Measurements from ENCODE around the gene DHRS13.

The DHRS13 gene

DNA sequence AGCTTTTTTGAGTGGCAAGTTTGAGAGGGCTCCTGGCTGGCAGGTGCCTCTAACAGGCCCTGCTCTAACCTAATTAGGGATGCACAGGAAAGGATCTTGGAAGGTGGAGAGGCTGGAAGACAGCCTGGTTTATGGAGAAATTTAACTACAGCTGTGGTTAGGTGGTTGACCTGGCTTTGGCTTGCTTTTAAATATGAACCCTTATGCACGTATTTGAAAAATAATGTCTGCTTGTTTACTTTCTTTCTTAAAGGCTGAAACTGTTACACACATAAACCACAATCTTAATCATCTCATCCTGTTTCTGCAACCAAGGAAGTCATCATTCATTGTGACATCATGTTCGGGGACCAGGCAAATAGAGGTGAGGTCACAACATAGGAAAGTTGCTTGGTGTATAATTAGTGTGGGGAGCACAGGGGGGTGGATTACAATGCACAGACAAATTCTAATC lies 23.1 kb upstream of the DHRS13 start:
- no peak overlapping the region for H3K4me3 ChIP-seq (ENCODE audit: low read depth, low read length)
- TF ChIP-seq, protein P1, sequence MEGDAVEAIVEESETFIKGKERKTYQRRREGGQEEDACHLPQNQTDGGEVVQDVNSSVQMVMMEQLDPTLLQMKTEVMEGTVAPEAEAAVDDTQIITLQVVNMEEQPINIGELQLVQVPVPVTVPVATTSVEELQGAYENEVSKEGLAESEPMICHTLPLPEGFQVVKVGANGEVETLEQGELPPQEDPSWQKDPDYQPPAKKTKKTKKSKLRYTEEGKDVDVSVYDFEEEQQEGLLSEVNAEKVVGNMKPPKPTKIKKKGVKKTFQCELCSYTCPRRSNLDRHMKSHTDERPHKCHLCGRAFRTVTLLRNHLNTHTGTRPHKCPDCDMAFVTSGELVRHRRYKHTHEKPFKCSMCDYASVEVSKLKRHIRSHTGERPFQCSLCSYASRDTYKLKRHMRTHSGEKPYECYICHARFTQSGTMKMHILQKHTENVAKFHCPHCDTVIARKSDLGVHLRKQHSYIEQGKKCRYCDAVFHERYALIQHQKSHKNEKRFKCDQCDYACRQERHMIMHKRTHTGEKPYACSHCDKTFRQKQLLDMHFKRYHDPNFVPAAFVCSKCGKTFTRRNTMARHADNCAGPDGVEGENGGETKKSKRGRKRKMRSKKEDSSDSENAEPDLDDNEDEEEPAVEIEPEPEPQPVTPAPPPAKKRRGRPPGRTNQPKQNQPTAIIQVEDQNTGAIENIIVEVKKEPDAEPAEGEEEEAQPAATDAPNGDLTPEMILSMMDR (conservative IDR thresholded peaks at IDR 0.05; ENCODE audit: low read depth, low read length) = no peak
- peak; percentile 87 for DNase-seq (ENCODE audit: low read depth)

DNA sequence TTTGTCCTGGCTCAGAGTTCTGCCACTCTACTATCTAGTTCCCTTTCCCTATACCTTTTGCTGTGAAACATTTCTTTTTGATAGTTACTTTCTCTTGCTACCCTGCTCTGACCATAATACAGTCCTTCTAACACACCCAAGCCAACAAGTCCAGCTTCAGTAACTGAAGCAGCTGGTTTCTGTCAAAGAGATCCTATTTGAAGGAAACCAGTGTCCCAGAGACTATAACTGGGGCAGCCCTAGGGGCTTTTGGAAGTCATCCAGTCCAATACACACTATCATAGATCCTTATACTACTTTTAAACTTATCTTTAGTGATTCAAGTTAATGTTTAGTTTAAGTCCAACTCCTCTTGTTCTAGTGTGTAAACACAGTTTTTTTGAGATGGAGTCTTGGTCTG lies 17.3 kb upstream of the DHRS13 start:
- DNase-seq (ENCODE audit: low read depth) = no peak
- TF ChIP-seq, protein P1 (conservative IDR thresholded peaks at IDR 0.05; ENCODE audit: low read depth, low read length) = no peak
- H3K4me3 ChIP-seq (ENCODE audit: low read depth, low read length) = no peak overlapping the region

DNA sequence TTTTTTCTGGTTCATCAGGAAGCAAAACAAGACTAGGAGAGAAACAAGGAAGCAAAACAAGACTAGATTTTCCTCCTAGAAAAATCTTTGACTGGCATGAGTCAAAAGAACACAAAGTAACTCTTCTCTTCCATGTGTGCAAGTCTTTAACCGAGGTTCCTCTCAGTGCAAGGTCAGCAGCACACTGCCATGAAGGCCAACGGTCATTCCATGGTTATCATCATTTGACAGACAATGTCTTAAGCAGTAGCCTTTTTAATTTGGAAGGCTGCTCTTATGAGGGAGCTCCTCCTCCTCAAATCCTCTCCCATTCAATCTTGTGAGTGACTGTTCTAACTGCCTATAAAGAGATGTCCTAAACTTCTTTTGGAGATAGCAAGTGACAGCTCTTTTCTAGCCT lies 15.4 kb upstream of the DHRS13 start:
- TF ChIP-seq, protein P1 (conservative IDR thresholded peaks at IDR 0.05; ENCODE audit: low read depth, low read length) = no peak
- DNase-seq (ENCODE audit: low read depth) = no peak

DNA sequence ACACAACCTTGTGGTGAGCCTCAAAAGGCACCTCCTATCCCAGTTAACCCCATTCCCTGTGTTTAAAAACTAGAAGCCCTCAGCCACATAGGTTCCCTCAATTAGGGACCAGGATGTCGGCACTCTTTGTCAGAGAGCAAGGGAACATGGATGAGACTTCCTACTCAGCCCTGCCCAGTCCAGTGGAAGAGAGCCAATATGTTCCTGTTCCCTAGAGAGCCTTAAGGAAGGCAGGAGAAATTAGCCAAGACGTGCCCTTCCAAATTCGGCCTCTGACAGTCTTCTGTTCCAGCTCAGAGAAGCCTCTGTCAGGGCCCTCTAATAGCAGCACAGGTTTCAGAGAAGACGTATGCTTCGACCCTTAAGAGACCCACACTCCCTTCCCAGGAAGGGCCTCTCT lies 14.6 kb upstream of the DHRS13 start:
- no peak overlapping the region for H3K4me3 ChIP-seq (ENCODE audit: low read depth, low read length)
- TF ChIP-seq, protein P1 (conservative IDR thresholded peaks at IDR 0.05; ENCODE audit: low read depth, low read length) = no peak

More for the DNA sequence above, 15.4 kb upstream of the DHRS13 start:
- no peak overlapping the region for H3K4me3 ChIP-seq (ENCODE audit: low read depth, low read length)

DNA sequence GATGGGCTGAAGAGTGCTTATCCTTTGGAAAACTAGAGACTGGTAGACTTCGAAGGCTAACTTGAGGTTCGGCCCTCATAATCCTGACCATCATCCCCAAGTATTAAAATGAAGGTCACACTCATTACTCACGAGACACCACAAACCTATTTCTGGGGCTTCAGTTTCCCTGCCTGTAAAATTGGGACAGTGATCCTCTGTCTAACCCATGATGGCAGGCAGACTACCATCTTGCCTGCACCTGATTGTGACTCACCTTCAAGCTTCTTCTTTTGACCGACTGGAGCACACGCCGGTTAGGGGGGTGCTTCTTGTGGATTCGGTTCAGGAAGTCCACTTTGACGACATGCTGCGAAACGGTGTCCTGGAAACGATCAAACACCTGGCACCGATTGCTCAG lies 14.2 kb upstream of the DHRS13 start:
- TF ChIP-seq, protein P1 (conservative IDR thresholded peaks at IDR 0.05; ENCODE audit: low read depth, low read length) = no peak
- no peak for DNase-seq (ENCODE audit: low read depth)
- no peak overlapping the region for H3K4me3 ChIP-seq (ENCODE audit: low read depth, low read length)

More for the DNA sequence above, 14.6 kb upstream of the DHRS13 start:
- DNase-seq (ENCODE audit: low read depth) = no peak

DNA sequence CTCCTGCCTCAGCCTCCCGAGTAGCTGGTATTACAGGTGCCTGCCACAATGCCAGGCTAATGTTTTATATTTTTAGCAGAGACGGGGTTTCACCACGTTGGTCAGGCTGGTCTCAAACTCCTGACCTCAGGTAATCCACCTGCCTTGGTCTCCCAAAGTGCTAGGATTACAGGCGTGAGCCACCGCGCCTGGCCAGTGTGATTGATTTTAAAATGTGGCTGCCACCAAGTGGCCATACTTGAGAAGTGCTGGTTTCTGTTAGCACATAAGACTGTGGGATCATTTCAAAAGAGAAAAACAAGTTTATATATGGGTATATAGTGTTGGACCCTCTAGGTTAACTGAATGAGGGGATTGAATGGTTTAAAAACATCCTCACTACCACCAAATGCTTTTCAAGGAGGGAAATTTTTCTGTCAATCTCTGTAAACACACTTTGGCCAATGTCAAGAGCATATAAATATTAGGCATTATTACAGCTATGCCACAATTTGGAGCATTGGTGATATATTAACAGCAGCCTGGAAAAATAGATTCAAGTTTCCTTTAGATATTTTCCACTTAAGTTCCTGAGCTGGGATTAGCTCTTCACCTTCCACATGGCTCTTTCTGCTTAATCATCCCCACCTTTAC lies 13.5 kb upstream of the DHRS13 start:
- peak; percentile 72 for DNase-seq (ENCODE audit: low read depth)
- H3K4me3 ChIP-seq (ENCODE audit: low read depth, low read length) = no peak overlapping the region
- TF ChIP-seq, protein P1 (conservative IDR thresholded peaks at IDR 0.05; ENCODE audit: low read depth, low read length) = peak; percentile 69

DNA sequence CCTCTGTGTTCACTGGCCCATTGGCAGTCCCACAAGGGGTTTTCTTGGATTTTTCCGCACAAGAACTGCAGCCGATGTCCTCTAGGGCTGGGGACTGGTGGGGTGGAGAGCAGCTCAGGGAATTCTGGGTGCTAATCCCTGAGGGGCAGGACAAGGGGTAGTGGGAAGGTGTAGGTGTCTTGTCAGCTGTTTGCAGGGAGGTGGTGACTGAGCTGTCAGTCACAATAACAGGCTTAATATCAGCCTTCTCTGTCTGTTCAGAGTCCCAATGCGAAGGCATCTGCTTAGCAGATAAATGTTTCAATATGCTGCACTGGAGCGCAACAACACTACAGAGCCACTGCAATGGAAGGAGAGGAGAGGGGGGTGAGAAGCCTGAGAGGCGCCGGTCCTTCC lies 10.1 kb upstream of the DHRS13 start:
- no peak overlapping the region for H3K4me3 ChIP-seq (ENCODE audit: low read depth, low read length)
- TF ChIP-seq, protein P1 (conservative IDR thresholded peaks at IDR 0.05; ENCODE audit: low read depth, low read length) = no peak
- DNase-seq (ENCODE audit: low read depth) = no peak

Data from choroid plexus epithelial cell (primary cell).